B cell (primary cell): Measurements from ENCODE around the gene CIAO2B.

ENCODE experiments used
- EZH2 ChIP-seq: IDR thresholded peaks from 2 replicates; pipeline ENCODE4 v1.6.1; 2012; ENCODE audit warnings: borderline replicate concordance, low read depth, mild to moderate bottlenecking, moderate library complexity, low read length; ENCODE audit not compliant: insufficient read depth, poor library complexity, severe bottlenecking
- TF ChIP-seq, protein P1 (sequence below): fragments of 200-600 bp; IDR thresholded peaks from one replicate; pipeline ENCODE4 v1.8.0; 2022; ENCODE audit warnings: antibody characterized with exemption, mild to moderate bottlenecking

DNA sequence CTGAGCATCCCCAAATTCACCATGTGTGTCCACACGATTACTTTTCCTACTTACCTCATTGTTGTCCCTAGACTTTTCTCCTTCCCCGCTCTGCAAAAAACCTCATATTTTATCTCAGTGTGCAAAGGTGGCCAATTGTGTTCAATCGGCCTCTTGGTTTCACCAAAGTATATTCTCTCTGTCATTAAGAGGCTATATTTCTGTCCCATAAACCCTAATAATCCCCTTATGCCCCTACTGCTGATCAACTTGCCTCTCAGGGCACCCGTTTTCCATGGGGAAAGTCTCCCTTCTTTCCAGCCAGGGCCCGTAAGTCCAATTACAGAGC is 12.7 kb upstream of the CIAO2B start:
- TF ChIP-seq EZH2 = no peak
- TF ChIP-seq, protein P1, sequence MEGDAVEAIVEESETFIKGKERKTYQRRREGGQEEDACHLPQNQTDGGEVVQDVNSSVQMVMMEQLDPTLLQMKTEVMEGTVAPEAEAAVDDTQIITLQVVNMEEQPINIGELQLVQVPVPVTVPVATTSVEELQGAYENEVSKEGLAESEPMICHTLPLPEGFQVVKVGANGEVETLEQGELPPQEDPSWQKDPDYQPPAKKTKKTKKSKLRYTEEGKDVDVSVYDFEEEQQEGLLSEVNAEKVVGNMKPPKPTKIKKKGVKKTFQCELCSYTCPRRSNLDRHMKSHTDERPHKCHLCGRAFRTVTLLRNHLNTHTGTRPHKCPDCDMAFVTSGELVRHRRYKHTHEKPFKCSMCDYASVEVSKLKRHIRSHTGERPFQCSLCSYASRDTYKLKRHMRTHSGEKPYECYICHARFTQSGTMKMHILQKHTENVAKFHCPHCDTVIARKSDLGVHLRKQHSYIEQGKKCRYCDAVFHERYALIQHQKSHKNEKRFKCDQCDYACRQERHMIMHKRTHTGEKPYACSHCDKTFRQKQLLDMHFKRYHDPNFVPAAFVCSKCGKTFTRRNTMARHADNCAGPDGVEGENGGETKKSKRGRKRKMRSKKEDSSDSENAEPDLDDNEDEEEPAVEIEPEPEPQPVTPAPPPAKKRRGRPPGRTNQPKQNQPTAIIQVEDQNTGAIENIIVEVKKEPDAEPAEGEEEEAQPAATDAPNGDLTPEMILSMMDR = no peak
